CD14-positive monocyte (primary cell): ENCODE results near the gene FCN2. TPM values are rescaled to one million over a fixed set of nuclear protein-coding genes. Genes with fewer than 3 reads are reported as not detected.
A peak's percentile ranks its signal among the peaks of the same experiment; 100 is the strongest.

Experiments
- DNase-seq, 3 donors: peaks; one replicate each; pipeline ENCODE4 v3.0.0-alpha.2; 2011 to 2022
- H2AFZ ChIP-seq: 2 replicates; pipeline ENCODE4 v1.6.0; 2012; ENCODE audit warnings: mild to moderate bottlenecking, low read depth, low read length, inconsistent platforms; ENCODE audit not compliant: insufficient read depth, poor library complexity, severe bottlenecking
- H3K27ac ChIP-seq, 2 donors: 1 replicate in 1 of 2; 2 replicates in 1 of 2; pipeline ENCODE4 v1.5.1; 2012 to 2013; ENCODE audit warnings: low read length in 2 of 2, control low read depth in 1 of 2, inconsistent platforms in 1 of 2, low read depth in 1 of 2, mild to moderate bottlenecking in 1 of 2
- H3K27me3 ChIP-seq, 2 donors: one replicate each; pipeline versions ENCODE4 v1.6.0 to v1.6.1; 2011 to 2013; ENCODE audit warnings: low read length in 2 of 2; ENCODE audit not compliant: control insufficient read depth in 2 of 2, insufficient read depth in 2 of 2
- H3K36me3 ChIP-seq, 2 donors: replicated peaks in 1 of 2; 1 replicate in 1 of 2; 2 replicates in 1 of 2; pipeline versions ENCODE4 v1.5.1 to v1.6.1; 2012 to 2013; ENCODE audit warnings: low read length in 2 of 2, control low read depth in 1 of 2, inconsistent platforms in 1 of 2, mild to moderate bottlenecking in 1 of 2; ENCODE audit not compliant: insufficient read depth in 2 of 2, control insufficient read depth in 1 of 2
- H3K4me1 ChIP-seq, 2 donors: 1 replicate in 1 of 2; 2 replicates in 1 of 2; pipeline versions ENCODE4 v1.5.1 to v1.6.1; 2012 to 2013; ENCODE audit warnings: low read length in 2 of 2, control low read depth in 1 of 2, inconsistent platforms in 1 of 2, mild to moderate bottlenecking in 1 of 2, moderate library complexity in 1 of 2; ENCODE audit not compliant: insufficient read depth in 2 of 2, control insufficient read depth in 1 of 2
- H3K4me2 ChIP-seq: replicated peaks from 2 replicates; pipeline ENCODE3; 2012; ENCODE audit warnings: low read length, moderate library complexity, mild to moderate bottlenecking; ENCODE audit not compliant: poor library complexity, severe bottlenecking; ENCODE audit errors: extremely low read depth
- H3K4me3 ChIP-seq, 3 experiments: fragments of 200-600 bp in 1 of 3; sonication (generic) in 1 of 3; replicated peaks in 1 of 3; 1 replicate in 2 of 3; 2 replicates in 1 of 3; pipeline ENCODE4 v1.5.1; 2011 to 2013; ENCODE audit warnings: low read length in 3 of 3, mild to moderate bottlenecking in 3 of 3, control low read depth in 2 of 3, low read depth in 2 of 3, inconsistent platforms in 1 of 3, moderate library complexity in 1 of 3
- H3K79me2 ChIP-seq: 2 replicates; pipeline ENCODE4 v1.6.0; 2012; ENCODE audit warnings: mild to moderate bottlenecking, control low read depth, inconsistent platforms, low read length, moderate library complexity; ENCODE audit not compliant: insufficient read depth
- H3K9ac ChIP-seq: 2 replicates; pipeline ENCODE4 v1.6.0; 2017; ENCODE audit warnings: low read length, mild to moderate bottlenecking; ENCODE audit not compliant: insufficient read depth, poor library complexity, severe bottlenecking
- H3K9me3 ChIP-seq, 2 donors: replicated peaks in 1 of 2; 1 replicate in 1 of 2; 2 replicates in 1 of 2; pipeline versions ENCODE4 v1.5.1 to v1.6.1; 2012 to 2013; ENCODE audit warnings: low read length in 2 of 2, control low read depth in 1 of 2; ENCODE audit not compliant: control insufficient read depth in 1 of 2, insufficient read depth in 1 of 2
- H4K20me1 ChIP-seq: 2 replicates; pipeline ENCODE4 v1.6.0; 2012; ENCODE audit warnings: mild to moderate bottlenecking, low read length, control low read depth, moderate library complexity; ENCODE audit not compliant: insufficient read depth
- H3K27ac Mint-ChIP-seq, 7 donors: one replicate each; pipeline ENCODE4 v1.8.0; 2020; ENCODE audit warnings: mild to moderate bottlenecking in 7 of 7, mixed read lengths in 7 of 7, moderate library complexity in 6 of 7, inconsistent platforms in 2 of 7
- H3K27me3 Mint-ChIP-seq, 3 donors: one replicate each; pipeline ENCODE4 v1.8.0; 2021 to 2022; ENCODE audit warnings: low read depth in 3 of 3, mild to moderate bottlenecking in 3 of 3, mixed read lengths in 3 of 3, moderate library complexity in 3 of 3, inconsistent platforms in 1 of 3
- H3K36me3 Mint-ChIP-seq, 2 donors: one replicate each; pipeline ENCODE4 v1.8.0; 2020; ENCODE audit warnings: mixed read lengths in 2 of 2, inconsistent platforms in 1 of 2, mild to moderate bottlenecking in 1 of 2
- H3K4me1 Mint-ChIP-seq: one replicate; pipeline ENCODE4 v1.8.0; 2020; ENCODE audit warnings: mild to moderate bottlenecking, mixed read lengths
- H3K4me3 Mint-ChIP-seq, 2 donors: one replicate each; pipeline ENCODE4 v1.8.0; 2020; ENCODE audit warnings: mild to moderate bottlenecking in 2 of 2, mixed read lengths in 2 of 2, moderate library complexity in 1 of 2
- H3K9me3 Mint-ChIP-seq, 7 donors: one replicate each; pipeline ENCODE4 v1.8.0; 2020 to 2022; ENCODE audit warnings: mixed read lengths in 7 of 7, mild to moderate bottlenecking in 6 of 7, moderate library complexity in 6 of 7, inconsistent platforms in 2 of 7
- CTCF ChIP-seq: fragments of 200-600 bp; IDR thresholded peaks from one replicate; pipeline ENCODE4 v1.8.0; 2022; ENCODE audit warnings: antibody characterized with exemption, mild to moderate bottlenecking
- WGBS: methylation state at CpG from one replicate; pipeline ENCODE4 v1.1.5; 2013; ENCODE audit warnings: missing lambda C conversion rate; ENCODE audit not compliant: insufficient coverage; 5-methylcytosine and 5-hydroxymethylcytosine counted together
- intact Hi-C, 2 donors: fragments of 100-400 bp; cut with micrococcal nuclease; formaldehyde crosslinking; loops; one replicate each; pipeline versions ENCODE4 v1.15.0 to v1.15.1; 2023
- polyA plus RNA-seq, 3 donors: library from polyadenylated mRNA; depleted of rRNA in 1 of 3; unstranded in 2 of 3; stranded (reverse) in 1 of 3; fragments of 300-500 nt in 2 of 3; fragments of >200 nt in 1 of 3; fragmentation: Illumina TruSeq in 2 of 3; gene quantifications; 1 replicate in 2 of 3; 2 replicates in 1 of 3; pipeline ENCODE4 v1.2.3, GENCODE V29; 2012 to 2021

The FCN2 gene
- polyA plus RNA-seq, 3 donors, result not detected

GRCh38 chr9:134909511-134910481 is 29.2 kb downstream of the FCN2 start:
- Mint-ChIP-seq H3K27ac (peak overlapping the region in 5 of 7 donors; percentile 46 to 87 (median 71)), H3K27me3 (peaks cover 0 to 7% (median 0%) of the 10 kb centered on the region in 3 donors), H3K4me3 (no peak overlapping the region), H3K4me1 (peaks cover 38% of the 10 kb centered on the region), H3K36me3 (peaks cover 51 to 64% of the 10 kb centered on the region in 2 donors), H3K9me3 (peaks cover 58 to 89% (median 81%) of the 10 kb centered on the region in 7 donors)
- no peaks in the 10 kb centered on the region for H3K27me3 ChIP-seq
- peak overlapping the region; percentile 32 to 72 for H3K27ac ChIP-seq
- TF ChIP-seq CTCF, result no peak
- 60% methylated on average over 12 of the region's 24 CpGs for WGBS
- intact Hi-C loops, result loop anchor here in 1 of 2 donors (5.0 kb wide), 1 partner anchor 432 kb away; no protein-coding TSS in a partner anchor
- peaks cover 50 to 64% of the 10 kb centered on the region in 2 donors for H3K36me3 ChIP-seq
- peaks cover 32 to 36% of the 10 kb centered on the region in 2 donors for H3K4me1 ChIP-seq
- H3K9me3 ChIP-seq, result peaks cover 85 to 98% of the 10 kb centered on the region in 2 donors
- H3K4me3 ChIP-seq, result peak overlapping the region in 1 of 3 experiments; percentile 16
- DNase-seq, result peak in 1 of 3 donors; percentile 0
- H3K9ac ChIP-seq, result no peak overlapping the region
- peaks cover 63% of the 10 kb centered on the region for H4K20me1 ChIP-seq
- peaks cover 21% of the 10 kb centered on the region for H3K79me2 ChIP-seq
- no peak overlapping the region for H3K4me2 ChIP-seq
- no peak overlapping the region for H2AFZ ChIP-seq

GRCh38 chr9:134912126-134912840 is 31.7 kb downstream of the FCN2 start:
- 89% methylated on average over 18 of the region's 20 CpGs for WGBS
- H3K79me2 ChIP-seq, result peaks cover 46% of the 10 kb centered on the region
- peaks cover 60 to 80% of the 10 kb centered on the region in 2 donors for H3K9me3 ChIP-seq
- H3K27ac ChIP-seq, result peak overlapping the region; percentile 83 to 91
- no peak overlapping the region for H2AFZ ChIP-seq
- Mint-ChIP-seq H3K4me3 (peak overlapping the region; percentile 53 to 98), H3K9me3 (peaks cover 49 to 74% (median 62%) of the 10 kb centered on the region in 7 donors), H3K27me3 (peaks cover 0 to 6% (median 0%) of the 10 kb centered on the region in 3 donors), H3K4me1 (peaks cover 50% of the 10 kb centered on the region), H3K36me3 (peaks cover 72 to 88% of the 10 kb centered on the region in 2 donors), H3K27ac (peak overlapping the region in 6 of 7 donors; percentile 81 to 87 (median 83))
- intact Hi-C loops, result no loop called here
- H3K36me3 ChIP-seq, result peaks cover 67 to 84% of the 10 kb centered on the region in 2 donors
- peaks cover 51 to 52% of the 10 kb centered on the region in 2 donors for H3K4me1 ChIP-seq
- no peak overlapping the region for H3K9ac ChIP-seq
- H3K27me3 ChIP-seq, result no peaks in the 10 kb centered on the region
- no peak for TF ChIP-seq CTCF
- DNase-seq, result peak in 1 of 3 donors; percentile 1
- peak overlapping the region in 1 of 3 experiments; percentile 97 for H3K4me3 ChIP-seq
- peak overlapping the region; percentile 99 for H3K4me2 ChIP-seq
- peaks cover 72% of the 10 kb centered on the region for H4K20me1 ChIP-seq
